Right hindlimb (tissue), 1 donor: ENCODE measurements around the gene HIGD1B.

ENCODE experiments used
- DNase-seq: peaks from one replicate; pipeline ENCODE4 v3.0.0-alpha.2; 2018

HIGD1B gene

GRCh38 chr17:44840274-44840673, 7.4 kb upstream of the HIGD1B start:
- DNase-seq = no peak

- no peak for DNase-seq
These were observed 6.7 kb upstream of the HIGD1B start for GRCh38 chr17:44840936-44841335.

DNA sequence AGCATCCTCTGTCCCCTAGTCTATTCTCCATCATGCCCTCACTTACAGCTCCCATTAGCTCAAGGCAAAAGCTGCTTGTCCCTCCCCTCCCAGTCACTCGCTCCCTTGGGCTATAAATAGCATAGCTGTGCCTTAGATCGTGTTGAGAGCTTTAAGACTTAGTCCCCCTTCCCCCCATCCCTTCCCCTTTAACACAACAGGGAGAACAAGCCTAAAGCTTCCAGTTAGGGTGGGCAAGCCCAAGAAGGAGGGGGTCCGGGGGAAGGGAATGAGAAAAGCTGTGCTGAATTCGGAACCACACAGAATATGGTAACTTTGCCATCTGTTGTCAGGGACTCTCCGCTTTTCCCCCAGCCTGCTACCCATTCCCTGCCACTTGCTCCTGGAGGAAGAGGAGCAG, 4.9 kb upstream of the HIGD1B start:
- no peak for DNase-seq

GRCh38 chr17:44844390-44844830, 3.3 kb upstream of the HIGD1B start:
- no peak for DNase-seq

DNA sequence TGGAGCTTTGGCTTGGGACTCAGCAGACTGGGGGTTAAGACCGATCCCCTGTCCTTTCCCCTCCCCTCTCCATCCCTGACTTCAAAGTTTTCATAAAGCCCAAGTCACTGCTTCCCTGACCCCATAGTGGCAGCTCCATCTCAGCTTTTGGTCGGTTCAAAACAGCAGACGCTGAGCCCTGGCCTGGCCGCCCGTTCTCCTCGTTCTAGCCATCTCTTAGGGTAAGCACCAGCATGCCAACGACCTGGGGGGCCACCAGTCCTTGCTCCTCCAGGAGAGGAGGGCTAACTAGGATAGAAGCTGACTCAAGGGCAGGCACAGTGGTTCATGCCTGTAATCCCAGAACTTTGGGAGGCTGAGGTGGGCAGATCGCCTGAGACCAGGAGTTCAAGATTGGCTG, 1.5 kb upstream of the HIGD1B start:
- DNase-seq = no peak

DNA sequence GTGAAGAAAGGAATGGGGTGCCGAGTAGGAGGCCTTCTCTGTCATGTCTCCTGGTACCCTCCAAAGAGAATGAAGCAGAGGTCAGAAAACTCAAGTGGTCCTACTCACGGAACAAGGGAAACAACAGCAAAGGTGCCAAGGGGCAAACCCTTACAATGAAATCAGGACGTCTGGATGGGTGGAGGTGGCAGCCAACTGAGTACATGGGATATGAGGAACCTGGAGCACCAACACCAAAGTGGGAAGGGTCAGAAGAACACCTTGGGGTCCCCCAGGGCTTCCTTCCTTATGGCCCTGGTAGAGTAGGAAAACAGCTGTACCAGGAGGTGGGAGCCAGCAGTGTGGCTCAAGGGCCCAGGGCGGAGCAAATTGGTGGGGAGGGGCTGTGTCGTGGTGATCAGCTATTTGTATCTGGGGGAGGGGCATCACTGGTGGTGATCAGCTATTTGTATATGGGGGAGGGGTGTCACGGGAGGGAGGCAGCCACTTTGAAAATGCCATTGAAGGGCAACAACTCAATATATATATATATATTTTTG, 643 bp downstream of the HIGD1B start:
- DNase-seq = no peak

DNA sequence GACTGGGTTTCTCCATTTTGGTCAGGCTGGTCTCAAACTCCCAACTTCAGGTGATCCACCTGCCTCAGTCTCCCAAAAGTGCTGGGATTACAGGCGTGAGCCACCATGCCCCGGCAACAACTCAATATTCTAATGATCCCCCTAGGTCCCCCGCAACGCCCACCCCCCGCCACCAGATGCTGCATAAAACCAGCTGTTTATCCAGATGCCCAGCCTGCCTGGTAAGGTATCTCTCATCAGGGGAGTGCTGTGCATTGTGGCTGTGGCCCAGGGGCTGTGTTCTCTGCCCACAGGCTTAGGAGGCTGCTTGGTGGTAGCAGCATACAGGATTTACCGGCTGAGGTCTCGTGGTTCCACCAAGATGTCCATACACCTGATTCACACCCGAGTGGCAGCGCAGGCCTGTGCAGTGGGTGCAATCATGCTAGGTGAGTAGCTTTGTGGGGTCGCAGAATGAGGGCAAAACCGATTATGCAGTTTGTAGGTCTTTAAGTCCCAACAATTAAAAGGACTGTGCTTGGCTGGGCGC, 1.3 kb downstream of the HIGD1B start:
- DNase-seq = no peak

- no peak for DNase-seq
These were observed 2.3 kb downstream of the HIGD1B start for GRCh38 chr17:44850025-44850424.

DNA sequence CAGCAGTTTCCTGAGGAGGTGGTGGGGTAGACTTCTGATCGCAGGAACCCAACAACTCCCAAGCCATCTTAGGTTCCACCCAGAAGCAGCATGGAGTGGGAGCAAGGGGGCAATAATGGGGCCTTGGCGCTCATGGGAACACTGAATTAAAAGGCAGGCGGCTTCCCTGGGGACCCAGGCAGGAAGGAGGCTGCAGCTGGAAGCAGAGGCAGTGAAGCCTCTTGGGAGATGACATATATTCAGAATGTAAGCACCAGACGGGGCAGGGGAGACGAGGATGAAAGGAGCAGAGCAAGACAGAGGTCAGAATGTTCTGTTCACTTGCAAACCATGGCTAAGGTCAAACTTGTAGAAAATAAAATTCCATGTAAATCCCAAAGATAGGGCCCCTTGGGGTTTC, 2.9 kb downstream of the HIGD1B start:
- DNase-seq = no peak

- no peak for DNase-seq
These were observed 6.5 kb downstream of the HIGD1B start for GRCh38 chr17:44854192-44854591.

- DNase-seq = no peak
These were observed 12.0 kb downstream of the HIGD1B start for GRCh38 chr17:44859701-44860100.

- no peak for DNase-seq
These were observed 14.7 kb downstream of the HIGD1B start for GRCh38 chr17:44862278-44862914.

GRCh38 chr17:44863061-44863918, 15.6 kb downstream of the HIGD1B start:
- DNase-seq = no peak

DNA sequence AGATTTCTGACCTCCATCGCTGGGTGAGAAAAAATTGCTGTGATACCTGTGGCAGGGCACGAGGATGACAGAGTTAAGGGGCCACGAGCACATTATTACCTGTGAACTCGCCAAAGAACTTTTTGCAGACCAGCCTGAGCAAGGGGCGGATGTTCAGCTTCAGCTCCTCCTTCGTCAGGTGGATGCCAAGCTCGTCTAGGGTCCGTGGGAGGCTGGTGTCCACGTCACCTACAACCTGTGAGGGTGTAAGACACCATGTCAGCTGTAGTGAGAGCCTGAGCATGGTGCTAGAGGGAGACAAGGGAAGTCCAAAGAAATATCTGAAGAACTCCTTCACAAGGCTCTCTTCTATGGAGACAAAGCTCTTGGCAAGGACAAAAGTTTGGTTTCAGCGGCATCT, 17.1 kb downstream of the HIGD1B start:
- no peak for DNase-seq

- peak; percentile 76 for DNase-seq
These were observed 17.6 kb downstream of the HIGD1B start for GRCh38 chr17:44865231-44865660.

GRCh38 chr17:44865931-44866330, 18.2 kb downstream of the HIGD1B start:
- no peak for DNase-seq

GRCh38 chr17:44867841-44868240, 20.2 kb downstream of the HIGD1B start:
- DNase-seq = no peak

DNA sequence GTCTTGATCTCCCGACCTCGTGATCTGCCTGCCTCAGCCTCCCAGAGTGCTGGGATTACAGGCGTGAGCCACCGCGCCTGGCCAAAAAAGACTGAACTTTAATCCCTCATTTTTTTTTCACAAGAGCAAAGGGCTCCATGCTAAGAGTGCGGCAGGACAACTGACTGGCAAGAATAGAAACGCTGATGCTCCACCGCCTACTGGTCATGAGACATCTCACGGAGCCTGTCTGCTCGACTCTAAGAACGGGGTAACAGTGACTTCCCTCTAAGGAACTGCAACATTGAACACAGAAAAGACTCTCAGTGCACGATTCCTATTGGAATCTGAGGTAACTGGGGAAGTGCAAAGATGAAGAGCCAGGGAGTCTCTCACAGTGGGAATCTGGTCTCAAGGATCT, 23.9 kb downstream of the HIGD1B start:
- DNase-seq = no peak

DNA sequence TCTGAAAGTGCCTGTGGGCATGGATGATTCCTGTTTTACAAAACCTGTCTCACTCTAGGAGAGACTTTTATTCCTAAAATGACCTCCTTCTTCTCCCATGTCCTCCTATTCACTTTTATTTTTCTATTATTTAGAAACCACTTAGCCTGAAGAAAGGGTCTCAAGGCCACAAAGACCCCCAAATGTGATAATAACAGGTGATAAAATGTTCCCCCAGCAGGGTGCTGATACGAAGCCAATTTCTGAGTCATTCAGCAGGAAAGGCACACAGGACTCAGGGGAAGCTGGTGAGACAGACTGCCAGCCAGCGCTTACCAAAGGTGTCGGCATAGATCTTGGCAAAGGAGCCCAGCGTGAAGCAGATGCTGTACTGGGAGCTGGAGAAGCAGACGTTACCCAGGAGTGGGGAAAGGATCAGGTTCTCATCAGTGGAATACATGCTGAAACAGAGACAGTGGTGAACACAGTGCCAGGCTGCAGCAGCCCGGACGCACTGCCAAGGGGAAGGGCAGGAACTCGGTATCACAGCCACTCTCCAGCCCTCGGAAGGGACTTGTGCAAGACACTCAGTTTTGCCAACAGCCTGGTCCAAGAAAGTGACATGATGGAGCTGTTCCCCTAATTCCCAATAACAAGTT, 24.6 kb downstream of the HIGD1B start:
- no peak for DNase-seq

GRCh38 chr17:44875761-44876160, 28.1 kb downstream of the HIGD1B start:
- no peak for DNase-seq

GRCh38 chr17:44877121-44877520, 29.4 kb downstream of the HIGD1B start:
- DNase-seq = no peak

GRCh38 chr17:44878627-44879221, 31.0 kb downstream of the HIGD1B start:
- no peak for DNase-seq

DNA sequence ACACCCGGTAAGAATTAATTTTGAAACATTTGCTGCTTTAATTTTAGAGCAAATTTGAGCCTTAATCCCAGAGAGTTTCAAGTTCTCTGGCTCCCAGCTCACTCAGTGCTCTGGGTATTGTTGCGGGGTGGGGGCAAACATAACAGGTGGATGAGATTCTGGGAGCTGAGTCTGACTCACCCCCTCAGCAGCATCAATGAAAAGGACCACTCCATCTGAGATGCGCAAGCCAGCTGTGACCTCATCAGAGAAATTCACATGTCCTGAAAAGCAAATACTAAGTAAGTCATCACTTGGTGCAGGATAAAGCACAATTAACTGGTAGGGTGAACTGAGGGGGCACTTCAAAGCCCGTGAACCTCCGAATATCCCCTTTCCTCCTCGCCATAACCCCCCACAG, 31.7 kb downstream of the HIGD1B start:
- DNase-seq = no peak
